HG03432 (cell line): ENCODE measurements around the gene SIN3B.
"Not testable (repeated sequence)": the region's sequence is repeated elsewhere in the genome, so short reads cannot be mapped to it uniquely, and the experiment has no call there.

ENCODE experiments used
- ATAC-seq: cut with Tn5 transposase; IDR thresholded peaks from one replicate; pipeline ENCODE4 v1.9.1; 2021; ENCODE audit warnings: mild to moderate bottlenecking, moderate library complexity; ENCODE audit not compliant: unreplicated experiment

The SIN3B gene, protein sequence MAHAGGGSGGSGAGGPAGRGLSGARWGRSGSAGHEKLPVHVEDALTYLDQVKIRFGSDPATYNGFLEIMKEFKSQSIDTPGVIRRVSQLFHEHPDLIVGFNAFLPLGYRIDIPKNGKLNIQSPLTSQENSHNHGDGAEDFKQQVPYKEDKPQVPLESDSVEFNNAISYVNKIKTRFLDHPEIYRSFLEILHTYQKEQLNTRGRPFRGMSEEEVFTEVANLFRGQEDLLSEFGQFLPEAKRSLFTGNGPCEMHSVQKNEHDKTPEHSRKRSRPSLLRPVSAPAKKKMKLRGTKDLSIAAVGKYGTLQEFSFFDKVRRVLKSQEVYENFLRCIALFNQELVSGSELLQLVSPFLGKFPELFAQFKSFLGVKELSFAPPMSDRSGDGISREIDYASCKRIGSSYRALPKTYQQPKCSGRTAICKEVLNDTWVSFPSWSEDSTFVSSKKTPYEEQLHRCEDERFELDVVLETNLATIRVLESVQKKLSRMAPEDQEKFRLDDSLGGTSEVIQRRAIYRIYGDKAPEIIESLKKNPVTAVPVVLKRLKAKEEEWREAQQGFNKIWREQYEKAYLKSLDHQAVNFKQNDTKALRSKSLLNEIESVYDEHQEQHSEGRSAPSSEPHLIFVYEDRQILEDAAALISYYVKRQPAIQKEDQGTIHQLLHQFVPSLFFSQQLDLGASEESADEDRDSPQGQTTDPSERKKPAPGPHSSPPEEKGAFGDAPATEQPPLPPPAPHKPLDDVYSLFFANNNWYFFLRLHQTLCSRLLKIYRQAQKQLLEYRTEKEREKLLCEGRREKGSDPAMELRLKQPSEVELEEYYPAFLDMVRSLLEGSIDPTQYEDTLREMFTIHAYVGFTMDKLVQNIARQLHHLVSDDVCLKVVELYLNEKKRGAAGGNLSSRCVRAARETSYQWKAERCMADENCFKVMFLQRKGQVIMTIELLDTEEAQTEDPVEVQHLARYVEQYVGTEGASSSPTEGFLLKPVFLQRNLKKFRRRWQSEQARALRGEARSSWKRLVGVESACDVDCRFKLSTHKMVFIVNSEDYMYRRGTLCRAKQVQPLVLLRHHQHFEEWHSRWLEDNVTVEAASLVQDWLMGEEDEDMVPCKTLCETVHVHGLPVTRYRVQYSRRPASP

GRCh38 chr19:16829010-16829821 lies at the start of gene SIN3B:
SIN3B (plus strand) TSS chr19:16829398; CDS start chr19:16829421, 23 bp downstream.
- peak; percentile 75 for ATAC-seq

DNA sequence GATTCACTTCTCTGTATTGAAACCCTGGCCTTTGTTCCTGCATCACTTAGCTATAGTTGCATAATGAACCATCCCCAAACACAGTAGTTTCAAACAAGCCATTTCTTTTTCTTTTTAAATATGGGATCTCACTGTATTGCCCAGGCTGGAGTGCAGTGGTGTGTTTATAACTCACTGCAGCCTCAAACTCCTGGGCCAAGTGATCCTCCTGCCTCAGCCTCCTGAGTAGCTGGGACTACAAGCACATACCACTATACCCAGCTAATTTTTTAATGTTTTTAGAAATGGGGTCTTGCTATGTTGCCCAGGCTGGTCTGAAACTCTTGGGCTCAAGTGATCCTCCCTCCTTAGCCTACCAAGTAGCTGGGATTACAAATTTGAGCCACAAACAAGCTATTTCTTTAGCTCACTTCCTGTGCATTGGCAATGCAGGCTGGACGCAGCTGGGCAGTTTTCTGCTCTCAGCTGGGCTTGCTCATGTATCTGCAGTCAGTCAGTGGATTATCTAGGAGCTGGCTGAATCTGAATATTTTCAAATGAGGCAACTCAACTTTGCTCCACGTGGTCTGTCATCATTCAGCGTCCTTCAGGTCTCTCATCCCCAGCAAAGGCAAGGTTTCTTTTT lies 49.5 kb upstream of the SIN3B start:
- no peak for ATAC-seq

GRCh38 chr19:16782719-16783118 lies 46.5 kb upstream of the SIN3B start:
- no peak for ATAC-seq

DNA sequence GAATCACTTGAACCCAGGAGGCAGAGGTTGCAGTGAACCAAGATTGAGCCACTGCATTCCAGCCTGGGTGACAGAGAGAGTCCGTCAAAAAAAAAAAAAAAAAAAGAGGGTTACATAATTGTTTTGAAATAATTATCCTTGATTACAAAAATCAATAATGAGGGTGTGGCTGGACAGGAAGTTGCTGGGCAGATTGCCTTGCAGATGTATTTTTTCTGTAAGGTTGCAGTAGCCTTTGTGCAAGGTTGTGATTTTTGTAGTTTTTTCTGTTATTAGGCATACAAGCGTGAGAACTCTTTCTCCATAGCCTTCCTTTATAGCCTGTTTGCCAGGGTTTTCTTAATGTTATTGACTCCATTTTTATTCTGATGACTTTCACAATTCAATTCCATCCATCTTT lies 40.7 kb upstream of the SIN3B start:
- no peak for ATAC-seq

- ATAC-seq, result no peak
These were observed 40.0 kb upstream of the SIN3B start for GRCh38 chr19:16789238-16789637.

DNA sequence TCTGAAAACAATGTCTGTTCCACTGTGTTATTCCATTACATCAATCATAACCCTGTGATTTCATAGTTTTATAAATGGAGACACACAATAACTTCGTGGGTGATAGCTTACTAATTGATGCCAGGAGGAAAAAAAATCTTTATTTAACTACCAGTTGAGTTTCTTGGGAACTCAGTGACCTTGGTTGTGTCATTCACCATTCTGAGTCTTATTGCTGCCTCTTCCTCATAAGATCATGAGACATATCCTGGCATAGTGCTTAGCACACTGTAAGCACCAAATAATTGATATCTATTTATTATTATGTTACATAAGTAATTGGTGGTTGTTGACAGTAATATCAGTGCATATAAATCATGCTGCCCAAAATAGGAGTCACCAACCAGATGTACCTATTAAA lies 39.1 kb upstream of the SIN3B start:
- ATAC-seq, result no peak

DNA sequence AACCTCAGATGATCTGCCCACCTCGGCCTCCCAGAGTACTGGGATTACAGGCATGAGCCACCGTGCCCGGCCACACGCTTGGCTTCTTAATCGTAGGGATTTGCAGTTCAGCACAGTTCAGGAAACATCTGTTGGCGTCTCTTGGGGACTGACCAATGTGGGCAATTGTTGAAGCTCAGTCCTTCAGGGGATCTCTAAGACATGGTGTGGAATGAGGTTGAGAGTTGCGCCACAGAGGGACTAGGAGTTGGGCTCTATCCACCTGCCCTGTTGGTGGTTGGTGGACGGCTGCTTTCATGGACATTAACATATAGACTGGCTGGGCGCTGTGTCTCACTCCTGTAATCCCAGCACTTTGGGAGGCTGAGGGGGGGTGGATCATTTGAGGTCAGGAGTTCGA lies 37.3 kb upstream of the SIN3B start:
- ATAC-seq, result no peak

- ATAC-seq, result no peak
These were observed 34.4 kb upstream of the SIN3B start for GRCh38 chr19:16794456-16795441.

DNA sequence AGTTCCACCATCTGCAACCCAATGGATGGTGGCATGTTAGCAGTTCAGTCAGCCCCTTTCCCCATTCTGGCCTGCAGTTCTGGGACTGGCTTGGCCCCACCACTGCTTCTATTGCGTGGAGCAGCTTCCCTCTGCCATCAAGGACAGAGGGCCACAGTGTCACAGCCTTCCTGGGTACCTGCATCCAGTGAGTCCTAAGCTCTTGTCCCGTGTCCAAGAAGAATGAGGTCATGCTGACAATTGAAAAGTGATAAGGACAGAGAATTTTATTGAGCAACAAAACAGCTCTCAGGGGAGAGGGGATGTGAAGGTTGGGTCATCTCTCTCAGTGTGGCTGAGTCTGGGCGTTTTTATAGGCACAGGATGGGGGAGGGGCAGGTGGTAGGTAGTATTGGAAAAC lies 33.5 kb upstream of the SIN3B start:
- no peak for ATAC-seq

DNA sequence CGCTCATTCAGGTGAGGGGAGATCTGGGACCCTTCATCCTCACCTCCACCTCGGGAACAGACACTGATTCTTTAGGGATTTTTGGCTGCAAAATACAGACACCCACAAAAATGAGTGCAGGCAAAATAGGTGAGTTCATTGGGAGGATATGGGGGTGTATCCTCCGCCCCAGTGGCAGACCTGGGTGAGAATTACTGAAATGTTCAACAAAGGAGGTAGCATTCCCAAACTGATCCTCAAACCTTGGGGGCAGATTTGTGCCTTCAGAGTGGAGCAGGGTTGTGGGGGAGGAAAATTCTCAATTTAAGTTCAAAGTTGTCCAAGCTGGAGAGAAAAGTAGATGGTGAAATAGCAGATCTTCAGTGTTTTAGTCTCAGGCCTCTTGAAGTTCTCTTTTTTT lies 31.3 kb upstream of the SIN3B start:
- no peak for ATAC-seq

- not testable (repeated sequence) for ATAC-seq
These were observed 30.9 kb upstream of the SIN3B start for GRCh38 chr19:16798326-16798725.

GRCh38 chr19:16799740-16800139 lies 29.5 kb upstream of the SIN3B start:
- no peak for ATAC-seq

DNA sequence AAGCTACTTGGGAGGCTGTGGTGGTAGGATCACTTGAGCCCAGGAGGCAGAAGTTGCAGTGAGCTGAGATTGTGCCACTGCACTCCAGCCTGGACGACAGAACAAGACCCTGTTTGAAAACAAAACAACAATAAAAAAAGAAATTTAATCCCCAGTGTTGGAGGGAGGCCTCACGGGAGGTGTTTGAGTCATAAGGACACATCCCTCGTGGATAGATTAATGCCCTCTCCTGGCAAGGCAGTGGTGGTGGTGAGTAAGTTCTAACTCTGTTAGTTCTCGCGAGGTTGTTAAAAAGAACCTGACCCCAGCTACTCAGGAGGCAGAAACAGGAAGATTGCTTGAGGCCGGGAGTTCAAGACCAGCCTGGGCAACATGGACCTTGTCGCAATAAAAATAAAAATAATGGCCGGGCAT lies 27.6 kb upstream of the SIN3B start:
- ATAC-seq, result no peak

DNA sequence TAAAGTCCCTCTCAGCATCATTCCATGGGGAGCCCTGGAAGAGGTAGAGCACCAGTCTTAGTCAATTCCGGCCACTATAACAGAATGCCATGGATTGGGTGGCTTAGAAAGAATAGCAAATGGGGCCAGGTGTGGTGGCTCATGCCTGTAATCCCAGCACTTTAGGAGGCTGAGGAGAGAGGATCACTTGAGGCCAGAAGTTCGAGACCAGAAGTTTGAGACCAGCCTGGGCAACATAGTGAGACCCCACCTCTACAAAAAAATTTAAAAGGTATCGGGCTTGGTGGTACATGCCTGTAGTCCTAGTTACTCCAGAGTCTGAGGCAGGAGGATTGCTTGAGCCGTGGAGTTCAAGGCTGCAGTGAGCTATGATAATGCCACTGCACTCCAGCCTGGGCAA lies 25.0 kb upstream of the SIN3B start:
- no peak for ATAC-seq

DNA sequence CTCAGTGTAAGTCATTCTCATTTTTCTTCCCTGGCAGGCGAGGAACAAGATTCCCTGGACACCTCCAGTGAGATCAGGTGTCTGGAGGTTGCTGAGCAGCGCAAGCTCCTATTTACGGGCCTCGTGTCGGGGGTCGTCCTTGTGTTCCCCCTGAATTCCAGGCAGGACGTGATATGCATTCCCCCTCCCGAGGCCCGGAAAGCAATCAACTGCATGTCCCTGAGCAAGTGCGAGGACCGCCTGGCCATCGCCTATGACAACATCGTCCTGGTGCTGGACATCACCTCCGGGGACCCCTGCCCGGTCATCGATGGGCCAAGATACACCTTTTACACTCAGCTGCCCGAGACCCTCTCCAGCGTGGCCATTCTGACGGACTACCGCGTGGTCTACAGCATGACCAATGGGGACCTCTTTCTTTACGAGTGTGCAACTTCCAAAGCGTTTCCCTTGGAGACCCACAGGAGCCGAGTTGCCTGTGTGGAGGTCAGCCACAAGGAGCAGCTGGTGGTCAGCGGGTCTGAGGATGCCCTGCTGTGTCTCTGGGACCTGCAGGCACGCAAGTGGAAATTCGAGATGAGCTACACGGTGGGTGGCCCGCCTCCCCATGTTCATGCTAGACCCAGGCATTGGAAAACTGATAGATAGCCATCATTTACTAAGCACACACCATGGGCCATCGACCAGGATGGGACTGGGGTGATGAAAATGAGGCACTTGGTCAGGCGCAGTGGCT lies 21.5 kb upstream of the SIN3B start:
- ATAC-seq, result no peak

- ATAC-seq, result no peak
These were observed 14.6 kb upstream of the SIN3B start for GRCh38 chr19:16814526-16815100.

DNA sequence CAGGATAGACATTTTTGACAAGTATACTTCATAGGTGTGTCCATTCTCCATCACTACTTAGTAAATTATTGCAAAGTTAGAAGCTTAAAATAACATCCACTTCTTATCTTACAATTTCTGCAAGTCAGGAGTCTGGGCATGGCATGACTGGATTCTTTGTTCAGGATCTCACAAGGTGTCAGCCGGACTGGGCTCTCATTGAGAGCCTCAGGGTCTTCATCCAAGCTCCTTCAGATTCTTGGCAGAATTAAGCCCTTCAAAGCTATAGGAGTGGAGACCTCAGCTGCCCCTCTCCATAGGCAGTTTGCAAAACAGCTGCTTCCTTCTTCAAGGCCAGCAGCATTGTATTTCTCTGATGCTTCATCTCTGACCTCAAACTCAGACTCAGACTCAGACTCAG lies 9.1 kb upstream of the SIN3B start:
- no peak for ATAC-seq

DNA sequence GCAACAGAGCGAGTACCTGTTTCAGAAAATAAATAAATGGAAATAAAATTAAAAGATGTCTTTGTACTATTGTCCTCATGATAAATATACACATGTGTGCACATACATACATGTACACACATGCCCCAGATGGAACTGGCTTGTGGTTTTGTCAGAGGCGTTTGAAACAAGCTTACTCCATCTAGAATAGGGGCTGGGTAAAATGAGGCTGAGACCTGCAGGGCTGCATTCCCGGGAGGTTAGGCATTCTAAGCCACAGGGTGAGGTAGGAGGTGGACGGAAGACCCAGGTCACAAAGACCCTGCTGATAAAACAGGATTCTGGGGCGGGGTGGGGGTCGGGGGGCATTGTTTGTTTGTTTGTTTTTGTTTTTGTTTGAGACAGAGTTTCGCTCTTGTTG lies 8.1 kb upstream of the SIN3B start:
- no peak for ATAC-seq
